Central memory CD4-positive, alpha-beta T cell (primary cell): ENCODE measurements around the gene ATAD5.
"Not testable (repeated sequence)": the region's sequence is repeated elsewhere in the genome, so short reads cannot be mapped to it uniquely, and the experiment has no call there.

Experiments
- DNase-seq: peaks from one replicate; pipeline ENCODE4 v3.0.0; 2022

ATAD5 gene

DNA sequence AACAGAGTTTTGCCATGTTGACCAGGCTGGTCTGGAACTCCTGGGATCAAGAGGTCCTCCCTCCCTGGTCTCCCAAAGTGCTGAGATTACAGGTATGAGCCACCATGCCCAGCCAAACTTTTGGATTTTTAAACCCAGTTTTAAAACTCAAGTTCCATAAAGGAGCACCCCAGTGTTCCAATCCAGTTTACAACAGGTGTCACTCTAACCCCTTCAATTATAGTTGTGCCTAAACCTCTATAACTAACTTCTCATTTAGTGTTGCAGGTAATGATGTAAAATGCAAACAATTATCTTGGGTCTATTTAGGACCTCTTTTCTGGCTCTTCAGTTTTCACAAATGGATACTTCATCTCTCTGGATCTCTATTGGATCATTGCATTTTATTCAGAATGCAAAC lies 82.2 kb downstream of the ATAD5 start:
- DNase-seq = no peak

DNA sequence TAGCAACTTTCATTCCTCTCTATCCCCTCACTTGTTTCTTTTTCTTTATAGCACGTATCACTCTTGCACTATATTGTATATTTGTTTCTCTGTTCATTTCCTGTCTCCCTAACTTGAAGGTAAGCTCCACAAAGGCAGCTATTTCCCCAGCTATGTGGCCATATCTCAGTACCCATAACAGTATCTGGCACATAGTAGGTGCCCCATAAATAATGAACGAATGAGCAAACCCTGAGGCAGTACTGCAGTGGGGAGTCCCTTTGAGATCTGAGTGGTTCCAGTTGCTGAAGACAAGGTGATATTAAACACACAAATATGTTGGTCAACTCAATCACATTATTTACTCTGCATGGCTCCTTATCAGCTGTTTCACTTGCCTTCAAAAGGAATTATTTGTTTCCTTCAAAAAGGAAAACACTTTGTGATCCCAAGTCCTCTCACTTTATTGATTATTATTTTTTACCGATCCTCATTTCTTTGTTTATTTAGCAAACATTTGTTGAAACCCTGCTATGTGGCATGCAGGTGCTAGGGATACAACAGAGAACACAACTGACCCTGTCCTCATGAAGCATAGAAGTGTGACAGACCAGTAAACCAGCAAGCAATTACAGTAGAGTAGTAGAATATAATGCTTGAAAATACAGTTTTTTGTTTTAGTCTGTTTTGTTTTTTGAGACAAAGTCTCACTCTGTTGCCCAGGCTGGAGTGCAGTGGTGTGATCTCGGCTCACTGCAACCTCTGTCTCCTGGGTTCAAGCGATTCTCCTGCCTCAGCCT lies 84.3 kb downstream of the ATAD5 start:
- no peak for DNase-seq

DNA sequence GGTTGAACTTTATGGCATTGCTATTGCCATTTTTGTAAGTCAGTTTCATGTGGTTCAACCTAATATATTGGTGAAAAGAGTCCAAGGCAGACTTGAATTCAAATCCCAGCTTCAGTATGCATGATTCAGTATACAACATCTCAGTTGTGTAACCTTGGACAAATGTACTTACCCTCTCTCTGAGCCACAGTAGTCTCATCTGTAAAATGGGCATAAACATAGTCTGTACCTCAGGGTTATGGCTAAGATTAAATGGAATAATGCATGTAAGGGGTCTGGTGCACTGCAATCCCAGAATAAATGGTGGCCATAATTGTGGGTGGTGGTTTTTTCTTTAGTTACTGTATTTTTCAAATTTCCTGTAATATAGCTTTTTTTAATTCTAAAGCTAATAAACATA lies 85.3 kb downstream of the ATAD5 start:
- no peak for DNase-seq

DNA sequence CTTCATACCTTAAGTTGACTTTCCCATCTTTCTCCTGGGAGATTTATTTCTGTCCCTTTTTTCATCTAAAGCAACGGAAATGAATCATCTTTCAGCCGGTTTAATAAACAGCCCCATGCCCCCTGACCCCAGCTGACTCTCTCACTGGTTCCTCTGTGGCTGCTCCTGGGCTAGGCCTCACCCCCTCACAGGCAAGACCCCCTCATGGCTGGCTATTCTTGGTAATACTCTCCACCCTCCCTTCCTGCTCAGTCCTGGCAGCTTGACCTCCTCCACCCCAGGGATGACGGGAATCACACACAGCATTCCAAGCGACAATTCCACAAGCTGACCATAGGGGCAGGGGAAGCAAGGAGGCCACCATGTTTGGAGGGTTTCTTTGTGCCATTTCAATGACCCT lies 88.5 kb downstream of the ATAD5 start:
- DNase-seq = no peak

DNA sequence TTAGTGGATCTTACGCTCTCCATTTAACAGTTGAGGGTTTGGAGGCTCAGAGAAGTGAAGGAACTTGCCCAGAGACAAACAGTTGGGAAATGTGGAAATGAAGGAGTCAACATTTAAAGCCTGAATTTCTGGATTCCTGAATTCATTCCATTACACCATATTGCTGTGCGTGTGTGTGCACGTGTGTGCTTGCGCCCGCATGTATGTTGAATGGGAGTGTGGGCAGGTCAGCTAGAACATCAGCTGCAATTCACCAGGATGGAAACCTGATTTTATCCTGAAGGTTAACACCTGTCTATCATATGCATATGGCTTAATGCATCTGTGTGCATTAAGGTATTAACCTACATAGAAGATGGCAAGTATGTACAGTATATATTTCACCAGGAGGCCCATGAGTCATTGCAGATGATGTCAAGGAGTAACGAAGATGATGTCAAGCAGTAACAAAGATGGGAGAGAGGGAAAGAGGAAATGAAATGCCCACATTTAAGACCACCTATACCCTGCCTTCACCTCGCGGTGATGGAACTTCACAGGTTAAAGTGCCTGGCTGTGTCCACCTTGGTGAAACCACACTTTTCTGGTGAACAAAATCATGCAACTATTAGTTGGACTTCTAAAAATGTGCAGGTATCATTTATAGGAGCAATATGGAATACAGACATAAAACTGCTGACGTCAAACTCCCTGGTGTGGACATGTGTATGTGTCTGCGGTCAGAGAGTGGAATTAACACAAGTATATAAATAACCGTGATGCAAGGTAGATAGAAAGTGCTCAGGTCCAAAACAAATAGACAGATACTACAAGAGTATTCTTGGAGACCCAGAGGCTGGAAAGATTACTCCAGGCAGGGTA lies 89.1 kb downstream of the ATAD5 start:
- no peak for DNase-seq

DNA sequence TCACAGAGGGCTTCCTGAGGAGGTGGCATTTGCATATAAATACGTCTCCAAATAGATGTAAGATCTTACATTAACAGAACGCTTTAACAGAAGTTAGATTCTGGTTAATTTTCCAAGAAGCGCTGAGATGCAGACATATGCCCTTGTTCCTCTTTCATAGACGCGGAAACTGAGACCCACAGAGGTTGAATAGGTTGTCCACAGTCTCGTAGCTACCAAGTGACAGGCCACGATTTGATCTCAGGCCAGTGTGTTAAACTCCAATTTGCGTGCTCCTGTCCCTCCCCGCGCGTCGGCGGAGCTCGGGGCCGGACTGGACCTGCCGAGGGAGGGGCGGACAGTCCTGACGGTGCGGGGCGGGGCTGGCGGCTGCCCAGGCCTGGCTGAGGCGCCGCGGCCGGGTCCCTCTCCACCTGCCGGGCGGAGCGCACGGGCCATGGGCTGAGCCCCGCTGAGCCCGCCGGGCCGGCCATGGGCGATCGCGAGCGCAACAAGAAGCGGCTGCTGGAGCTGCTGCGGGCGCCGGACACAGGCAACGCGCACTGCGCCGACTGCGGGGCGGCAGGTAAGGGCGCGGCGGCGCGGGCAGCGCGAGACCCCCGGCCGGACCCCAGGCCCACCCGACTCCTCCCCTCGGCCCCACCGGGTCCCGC lies 89.9 kb downstream of the ATAD5 start, which contains the start of gene ADAP2:
ADAP2 (plus strand) TSS at position 402 of the 653 bp plus-strand sequence; CDS start at position 472, 70 bp downstream.
- DNase-seq = no peak

DNA sequence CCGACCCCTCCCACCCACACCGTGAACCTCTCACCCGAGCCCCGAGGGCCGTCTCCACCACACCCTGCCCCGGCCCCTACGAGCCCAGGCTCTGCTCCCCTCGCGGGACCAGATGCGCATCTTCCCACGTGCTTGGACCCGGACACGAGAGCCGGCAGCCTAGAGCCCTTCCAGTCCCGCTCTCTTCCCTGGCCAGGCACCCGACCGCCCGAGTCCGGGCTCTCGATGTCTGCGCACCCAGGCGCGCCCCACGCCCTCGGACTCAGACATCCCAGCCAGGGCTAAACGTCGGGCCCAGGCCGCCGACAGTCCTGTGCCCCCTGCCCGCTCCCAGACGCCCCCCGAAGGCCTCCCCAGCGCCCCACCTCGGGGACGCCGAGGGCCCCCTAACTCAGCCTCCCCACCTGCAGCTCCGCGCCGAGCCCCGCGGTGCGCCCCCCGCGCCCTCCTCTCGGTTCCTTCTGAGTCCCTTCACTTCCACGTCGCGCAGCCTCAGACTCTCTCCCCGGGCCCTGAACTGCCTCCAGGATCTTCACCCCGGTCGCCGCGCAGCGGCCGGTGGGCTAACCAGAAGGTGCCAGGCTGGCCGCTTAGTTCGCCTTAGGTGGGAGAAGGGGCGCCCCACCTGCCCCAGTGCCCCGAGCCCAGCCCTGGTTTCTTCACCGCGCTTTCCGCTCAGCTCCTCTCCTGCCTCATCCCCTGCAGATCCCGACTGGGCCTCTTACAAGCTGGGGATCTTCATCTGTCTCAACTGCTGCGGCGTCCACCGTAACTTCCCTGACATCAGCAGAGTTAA lies 90.7 kb downstream of the ATAD5 start:
- no peak for DNase-seq

DNA sequence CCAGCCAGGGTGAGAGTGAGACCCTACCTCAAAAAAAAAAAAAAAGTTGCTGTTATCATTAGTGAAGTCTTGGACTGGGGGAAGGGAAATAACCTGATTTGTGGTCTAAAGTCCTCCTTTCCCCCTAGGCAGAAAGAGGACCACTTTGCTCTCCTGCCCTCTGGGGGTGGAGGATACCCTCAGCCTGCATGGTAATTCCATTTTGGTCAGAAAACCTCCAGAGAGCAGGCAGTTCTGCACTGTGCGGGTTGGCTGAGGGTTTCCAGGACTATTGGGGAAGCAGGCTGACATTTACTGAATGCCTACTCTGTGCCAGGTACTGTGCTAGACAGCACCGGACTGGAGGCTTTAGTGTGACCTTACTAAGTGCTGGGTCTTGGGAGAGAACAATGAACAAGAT lies 92.6 kb downstream of the ATAD5 start:
- DNase-seq = no peak

DNA sequence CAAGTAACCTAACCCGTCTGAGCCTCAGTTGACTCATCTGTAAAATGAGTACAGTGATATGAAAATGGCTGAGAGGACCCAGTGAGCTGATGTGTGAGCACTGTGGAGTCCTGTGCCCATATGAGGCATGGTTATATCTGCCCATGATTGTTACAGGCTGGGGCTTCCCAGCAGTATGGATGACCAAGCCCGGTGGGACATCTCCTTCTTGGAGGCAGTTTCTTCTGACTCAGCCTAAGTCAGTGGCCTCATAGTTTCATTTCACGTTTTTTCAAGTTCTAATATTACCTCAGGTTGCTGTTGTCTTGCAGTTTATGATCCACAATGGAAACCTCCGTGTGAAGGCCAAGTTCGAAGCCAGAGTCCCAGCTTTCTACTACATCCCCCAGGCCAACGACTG lies 94.8 kb downstream of the ATAD5 start:
- no peak for DNase-seq

DNA sequence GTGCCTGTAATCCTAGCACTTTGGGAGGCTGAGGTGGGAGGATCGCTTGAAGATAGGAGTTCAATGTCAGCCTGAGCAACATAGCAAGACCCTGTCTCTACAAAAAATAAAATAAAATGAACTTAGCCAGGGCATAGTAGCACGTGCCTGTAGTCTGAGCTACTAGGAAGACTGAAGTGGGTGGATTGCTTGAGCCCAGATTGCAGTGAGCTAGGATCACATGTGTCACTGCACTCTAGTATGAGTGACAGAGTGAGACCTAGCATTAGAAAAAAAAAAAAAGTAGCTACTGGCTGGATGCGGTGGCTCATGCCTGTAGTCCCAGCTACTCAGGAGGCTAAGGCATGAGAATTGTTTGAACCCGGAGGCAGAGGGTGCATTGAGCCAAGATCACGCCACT lies 96.0 kb downstream of the ATAD5 start:
- no peak for DNase-seq

DNA sequence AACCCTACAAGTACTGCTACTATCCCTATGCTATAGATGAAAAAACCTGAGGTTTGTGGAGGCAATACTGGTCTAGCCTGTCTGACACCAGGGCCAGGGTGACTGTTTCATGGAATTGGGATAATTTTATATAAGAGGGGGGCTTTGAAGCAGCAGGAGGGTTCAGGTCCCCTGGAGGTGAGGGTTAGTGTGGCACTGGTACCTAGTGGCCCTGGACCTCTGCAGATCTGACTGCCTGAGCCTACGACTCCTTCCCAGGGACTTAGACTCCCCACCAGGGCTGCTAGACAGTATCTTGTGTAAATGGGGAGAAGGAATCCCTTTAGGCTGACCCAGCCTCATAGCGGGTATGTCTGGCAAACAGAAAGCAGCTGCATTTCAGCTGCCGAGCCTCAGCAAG lies 96.8 kb downstream of the ATAD5 start:
- DNase-seq = no peak

DNA sequence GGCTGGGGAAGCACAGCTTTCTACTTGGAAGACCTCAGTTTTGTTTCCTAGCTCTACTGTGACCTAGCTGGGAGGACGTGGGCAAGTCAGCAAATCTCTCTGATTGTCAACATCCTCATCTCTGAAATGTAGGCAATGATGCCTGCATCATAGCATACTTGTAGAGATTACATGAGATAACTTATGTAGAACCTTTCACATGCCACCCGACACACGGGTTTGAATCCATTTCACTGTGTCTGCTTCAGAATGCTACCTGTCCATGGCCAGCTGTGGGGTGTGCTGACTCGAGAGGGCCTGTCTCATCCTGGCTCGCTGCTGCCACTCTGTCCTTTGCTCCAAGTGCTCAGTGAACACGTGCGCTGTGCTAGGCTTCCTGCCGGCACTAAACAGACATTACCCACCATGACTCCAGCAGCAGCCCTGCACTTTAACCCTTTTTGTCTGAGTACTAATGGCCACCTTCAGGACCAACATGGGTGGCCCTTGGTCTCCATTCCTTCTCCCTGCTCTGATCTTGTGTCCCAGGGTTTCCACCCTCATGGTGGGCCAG lies 97.4 kb downstream of the ATAD5 start:
- no peak for DNase-seq

DNA sequence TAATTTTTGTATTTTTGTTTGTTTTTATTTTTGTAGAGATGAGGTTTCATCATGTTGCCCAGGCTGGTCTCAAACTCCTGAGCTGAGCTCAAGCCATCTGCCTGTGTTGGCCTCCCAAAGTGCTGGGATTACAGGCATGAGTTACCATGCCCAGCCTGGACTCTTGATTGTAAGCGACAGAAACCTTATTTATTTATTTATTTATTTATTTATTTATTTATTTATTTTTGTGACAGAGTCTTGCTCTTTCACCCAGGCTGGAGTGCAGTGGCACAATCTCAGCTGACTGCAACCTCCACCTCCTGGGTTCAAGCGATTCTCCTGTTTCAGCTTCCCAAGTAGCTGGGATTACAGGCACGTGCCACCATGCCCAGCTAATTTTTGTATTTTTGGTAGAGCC lies 98.1 kb downstream of the ATAD5 start:
- DNase-seq = not testable (repeated sequence)

DNA sequence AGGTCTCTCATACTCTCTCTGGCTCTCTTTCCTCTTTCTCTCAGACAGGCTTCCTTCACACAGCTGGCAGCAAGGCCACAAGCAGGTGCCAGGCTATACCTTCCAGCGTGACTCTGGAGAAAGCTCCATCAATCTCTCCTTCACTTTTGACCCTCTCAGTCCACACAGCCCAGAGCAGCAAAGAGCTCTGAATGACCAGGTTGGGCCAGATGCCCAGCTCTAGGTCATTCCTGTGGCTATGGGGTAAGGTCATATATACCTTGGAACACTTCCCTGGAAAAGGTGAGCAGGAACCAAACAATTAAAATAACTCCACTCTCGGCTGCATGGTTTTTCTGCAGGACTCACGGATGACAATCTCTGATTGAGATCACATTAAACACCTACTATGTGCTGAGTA lies 98.7 kb downstream of the ATAD5 start:
- DNase-seq = no peak

DNA sequence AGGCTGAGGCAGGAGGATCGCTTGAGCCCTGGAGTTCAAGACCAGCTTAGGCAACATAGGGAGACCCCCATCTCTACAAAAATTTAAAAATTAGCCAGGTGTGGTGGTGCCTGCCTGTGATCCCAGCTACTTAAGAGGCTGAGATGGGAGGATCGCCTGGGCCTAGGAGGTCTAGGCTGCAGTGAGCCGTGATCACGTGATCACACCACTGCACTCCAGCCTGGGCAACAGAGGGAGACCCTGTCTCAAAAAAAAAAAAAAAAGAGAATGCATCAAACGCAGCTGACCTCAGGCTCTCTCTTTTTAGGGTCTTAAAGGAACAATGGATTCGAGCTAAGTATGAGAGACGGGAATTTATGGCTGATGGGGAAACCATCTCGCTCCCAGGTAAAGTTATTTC lies 99.8 kb downstream of the ATAD5 start:
- not testable (repeated sequence) for DNase-seq

DNA sequence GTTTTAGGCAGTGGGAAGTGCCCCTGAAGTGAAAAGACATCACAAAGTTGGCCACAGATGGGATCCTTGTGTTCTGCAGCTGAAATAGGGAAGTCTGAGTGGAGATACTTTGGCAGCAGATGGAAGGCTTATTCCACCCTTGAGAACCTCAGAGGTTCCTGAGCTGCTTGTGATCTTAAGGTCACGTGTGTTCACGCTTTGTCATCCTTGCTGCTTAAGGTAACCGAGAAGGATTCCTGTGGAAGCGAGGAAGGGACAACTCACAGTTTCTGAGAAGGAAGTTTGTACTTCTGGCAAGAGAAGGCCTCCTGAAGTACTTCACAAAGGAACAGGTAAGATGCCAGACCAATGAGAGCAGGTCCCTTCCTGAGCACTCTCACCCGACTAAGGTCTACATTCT lies 102.2 kb downstream of the ATAD5 start:
- no peak for DNase-seq

DNA sequence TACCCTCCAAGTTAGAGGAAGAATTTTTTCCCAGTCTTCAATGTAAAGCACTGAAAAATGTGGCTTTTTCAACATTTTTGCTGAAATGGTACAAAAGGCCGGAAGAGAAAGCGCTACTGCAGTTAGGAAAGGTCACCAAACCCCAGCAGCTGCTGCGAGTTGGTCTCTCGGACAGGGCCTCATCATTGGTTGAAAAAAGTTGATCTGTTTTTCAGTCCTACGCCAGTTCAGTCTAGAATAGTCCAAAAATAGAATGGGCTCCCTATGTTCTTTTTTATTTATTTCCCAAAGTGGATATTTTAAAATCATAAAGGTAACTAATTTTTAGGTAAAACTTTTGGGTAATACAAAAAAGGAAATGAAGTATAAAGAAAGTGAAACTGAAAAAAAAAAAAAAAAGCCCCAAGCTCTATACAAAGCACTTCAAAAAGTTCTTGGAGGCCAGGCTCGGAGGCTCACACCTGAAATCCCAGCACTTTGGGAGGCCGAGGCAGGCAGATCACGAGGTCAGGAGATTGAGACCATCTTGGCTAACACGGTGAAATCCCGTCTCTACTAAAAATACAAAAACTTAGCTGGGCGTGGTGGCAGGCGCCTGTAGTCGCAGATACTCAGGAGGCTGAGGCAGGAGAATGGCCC lies 107.4 kb downstream of the ATAD5 start:
- no peak for DNase-seq

DNA sequence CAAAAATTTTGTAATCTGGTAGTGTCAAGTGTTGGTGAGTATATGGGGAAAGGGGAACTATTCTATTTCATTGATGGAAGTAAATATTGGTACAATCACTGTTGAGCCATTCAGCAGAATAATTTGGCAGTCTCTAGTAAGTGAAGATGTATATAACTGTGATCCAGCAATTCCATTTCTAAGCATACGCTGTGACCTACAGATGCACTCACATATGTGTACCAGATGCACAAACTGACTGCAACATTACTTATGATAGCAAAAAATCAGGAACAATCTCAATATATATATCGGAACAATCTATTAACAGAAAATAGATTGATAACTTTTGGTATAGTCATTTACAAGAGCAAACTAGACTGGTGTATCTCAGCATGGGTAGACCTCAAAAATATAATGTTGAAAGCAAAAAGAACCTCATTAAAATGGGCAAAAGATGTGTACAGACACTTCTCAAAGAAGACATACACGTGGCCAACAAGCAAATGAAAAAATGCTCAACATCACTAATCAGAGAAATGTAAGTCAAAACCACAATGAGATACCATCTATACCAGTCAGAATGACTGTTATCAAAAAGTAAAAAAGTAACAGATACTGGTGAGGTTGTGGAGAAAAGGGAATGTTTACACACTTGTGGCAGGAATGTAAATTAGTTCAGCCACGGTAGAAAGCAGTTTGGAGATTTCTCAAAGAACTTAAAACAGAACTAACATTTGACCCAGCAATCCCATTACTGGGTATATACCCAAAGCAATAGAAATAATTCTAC lies 110.7 kb downstream of the ATAD5 start:
- no peak for DNase-seq
